Activated T-helper 1 cell treated with anti-CD3 and anti-CD28 coated beads, Interleukin-12 subunit alpha, Interleukin-12 subunit beta, Interleukin-2, Interleukin-4 antibody, amounts not matched to agents 30 ng/mL and 10 ng/mL and 1 ng/mL, durations not matched to agents 14 hours and 24 hours and 36 hours (primary cell): Measurements from ENCODE around the gene GGA2. TPM values are rescaled to one million over a fixed set of nuclear protein-coding genes. Genes with fewer than 3 reads are reported as not detected.
"Not testable (repeated sequence)": the region's sequence is repeated elsewhere in the genome, so short reads cannot be mapped to it uniquely, and the experiment has no call there.

Source experiments
- DNase-seq: peaks from one replicate; pipeline ENCODE4 v3.0.0; 2021; ENCODE audit warnings: low spot score
- H3K27ac Mint-ChIP-seq: one replicate; pipeline ENCODE4 v1.8.0; 2021; ENCODE audit warnings: mild to moderate bottlenecking, mixed read lengths
- H3K27me3 Mint-ChIP-seq: one replicate; pipeline ENCODE4 v1.8.0; 2022; ENCODE audit warnings: mild to moderate bottlenecking, moderate library complexity, mixed read lengths; ENCODE audit not compliant: insufficient read depth
- H3K36me3 Mint-ChIP-seq: one replicate; pipeline ENCODE4 v1.8.0; 2021; ENCODE audit warnings: low read depth, mixed read lengths
- H3K4me1 Mint-ChIP-seq: one replicate; pipeline ENCODE4 v1.8.0; 2021; ENCODE audit warnings: low read depth, mixed read lengths
- H3K4me3 Mint-ChIP-seq: one replicate; pipeline ENCODE4 v1.8.0; 2021; ENCODE audit warnings: mild to moderate bottlenecking, moderate library complexity, mixed read lengths
- H3K9me3 Mint-ChIP-seq: one replicate; pipeline ENCODE4 v1.8.0; 2021; ENCODE audit warnings: mixed read lengths
- intact Hi-C: fragments of 100-400 bp; cut with micrococcal nuclease; formaldehyde crosslinking; loops from one replicate; pipeline ENCODE4 v1.15.1; 2024
- total RNA-seq: library from RNA; stranded (reverse); gene quantifications from 2 replicates; pipeline ENCODE4 v1.2.3, GENCODE V29; 2022

Gene GGA2
- total RNA-seq, 1 donor from 2014 or later = 106 TPM

- Mint-ChIP-seq H3K4me1 (peaks cover 27% of the 10 kb centered on the region), H3K27ac (no peak overlapping the region), H3K36me3 (peaks cover 38% of the 10 kb centered on the region), H3K27me3 (no peaks in the 10 kb centered on the region), H3K9me3 (no peaks in the 10 kb centered on the region), H3K4me3 (no peak overlapping the region)
- intact Hi-C loops = no loop called here
- no peak for DNase-seq
Measured at GRCh38 chr16:23519282-23519681, 9.0 kb upstream of the GGA2 start.

DNA sequence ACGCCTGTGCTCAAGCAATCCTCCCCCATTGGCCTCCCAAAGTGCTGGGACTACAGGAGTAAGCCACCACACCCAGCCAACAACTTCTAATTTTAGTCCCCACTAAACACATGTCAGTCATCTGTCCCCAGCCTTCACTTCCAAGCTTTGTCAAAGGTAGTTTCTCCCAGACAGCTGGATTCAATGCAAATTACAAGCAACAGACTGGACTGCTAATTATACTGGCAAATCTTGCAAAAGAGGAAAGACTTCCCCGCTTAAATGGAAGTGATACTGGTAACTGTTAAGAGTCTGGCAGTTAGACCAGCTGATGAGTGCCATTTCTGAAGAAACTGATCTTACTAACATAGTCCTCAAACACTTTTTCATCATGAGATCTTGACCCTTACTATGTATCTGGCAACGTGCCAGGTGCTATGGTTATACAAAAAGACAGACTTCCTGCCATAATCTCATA lies 8.2 kb upstream of the GGA2 start:
- intact Hi-C loops = no loop called here
- H3K4me1 Mint-ChIP-seq = peaks cover 29% of the 10 kb centered on the region
- no peaks in the 10 kb centered on the region for H3K27me3 Mint-ChIP-seq
- peaks cover 35% of the 10 kb centered on the region for H3K36me3 Mint-ChIP-seq
- no peaks in the 10 kb centered on the region for H3K9me3 Mint-ChIP-seq
- H3K27ac Mint-ChIP-seq = no peak overlapping the region
- DNase-seq = no peak
- H3K4me3 Mint-ChIP-seq = no peak overlapping the region

DNA sequence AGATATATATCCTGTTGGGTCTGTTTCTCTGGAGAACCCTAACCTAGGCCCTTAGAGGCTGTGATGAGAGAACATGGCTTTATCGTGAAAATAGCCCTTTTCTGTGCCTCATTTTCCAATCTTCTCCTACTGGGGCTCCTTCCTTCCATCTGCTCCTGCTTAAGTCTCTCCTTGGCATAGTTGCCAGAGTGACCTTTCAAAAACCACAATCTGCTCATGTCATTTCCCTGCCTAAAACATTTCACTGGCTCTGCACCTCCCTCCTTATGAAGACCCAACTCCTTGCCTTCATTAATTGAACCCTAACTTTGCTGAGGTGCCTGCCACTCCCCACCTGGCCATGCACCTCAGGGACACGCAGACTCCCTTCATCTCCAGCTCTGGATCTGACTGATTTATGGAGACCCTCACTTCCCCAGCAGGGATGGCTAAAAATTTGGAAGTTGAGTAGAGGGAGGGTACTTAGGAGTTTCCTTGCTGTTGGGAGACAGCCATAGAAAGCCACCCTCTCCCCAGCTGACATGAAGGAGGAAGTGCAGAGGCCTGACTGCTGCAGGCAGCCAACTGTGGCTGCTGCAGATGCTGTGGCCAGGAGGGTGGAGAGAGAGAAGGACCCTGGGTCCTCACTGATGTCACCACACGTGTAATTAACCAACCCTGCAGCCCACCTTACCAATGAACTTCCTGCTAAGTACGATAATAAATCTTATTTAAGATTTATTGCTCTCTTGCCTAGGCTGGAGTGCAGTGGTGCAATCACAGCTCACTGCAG lies 6.3 kb upstream of the GGA2 start:
- Mint-ChIP-seq H3K9me3 (no peaks in the 10 kb centered on the region), H3K36me3 (peaks cover 22% of the 10 kb centered on the region), H3K4me1 (peaks cover 29% of the 10 kb centered on the region), H3K27ac (peak overlapping the region; percentile 43), H3K4me3 (no peak overlapping the region), H3K27me3 (no peaks in the 10 kb centered on the region)
- DNase-seq = no peak
- intact Hi-C loops = no loop called here

- intact Hi-C loops = loop anchor here (2.0 kb wide), 1 partner anchor 81 kb away; the partner anchor contains the start of gene NDUFAB1
- H3K27me3 Mint-ChIP-seq = no peaks in the 10 kb centered on the region
- peaks cover 29% of the 10 kb centered on the region for H3K4me1 Mint-ChIP-seq
- peaks cover 20% of the 10 kb centered on the region for H3K36me3 Mint-ChIP-seq
- H3K9me3 Mint-ChIP-seq = no peaks in the 10 kb centered on the region
- H3K4me3 Mint-ChIP-seq = peak overlapping the region; percentile 4
- no peak overlapping the region for H3K27ac Mint-ChIP-seq
- DNase-seq = no peak
Measured at GRCh38 chr16:23515881-23516280, 5.6 kb upstream of the GGA2 start.

- Mint-ChIP-seq H3K4me1 (peaks cover 36% of the 10 kb centered on the region), H3K9me3 (no peaks in the 10 kb centered on the region), H3K27me3 (no peaks in the 10 kb centered on the region), H3K27ac (peak overlapping the region; percentile 32), H3K36me3 (peaks cover 18% of the 10 kb centered on the region), H3K4me3 (peak overlapping the region; percentile 46)
- peak; percentile 27 for DNase-seq
- intact Hi-C loops = loop anchor here (2.0 kb wide), 1 partner anchor 82 kb away; the partner anchor contains the start of gene NDUFAB1
Measured at GRCh38 chr16:23514381-23515152, 4.3 kb upstream of the GGA2 start.

GRCh38 chr16:23512168-23512695 lies 1.9 kb upstream of the GGA2 start:
- no peak overlapping the region for H3K27ac Mint-ChIP-seq
- H3K36me3 Mint-ChIP-seq = peaks cover 22% of the 10 kb centered on the region
- H3K27me3 Mint-ChIP-seq = no peaks in the 10 kb centered on the region
- DNase-seq = no peak
- H3K9me3 Mint-ChIP-seq = no peaks in the 10 kb centered on the region
- H3K4me1 Mint-ChIP-seq = peaks cover 45% of the 10 kb centered on the region
- no peak overlapping the region for H3K4me3 Mint-ChIP-seq
- intact Hi-C loops = no loop called here

DNA sequence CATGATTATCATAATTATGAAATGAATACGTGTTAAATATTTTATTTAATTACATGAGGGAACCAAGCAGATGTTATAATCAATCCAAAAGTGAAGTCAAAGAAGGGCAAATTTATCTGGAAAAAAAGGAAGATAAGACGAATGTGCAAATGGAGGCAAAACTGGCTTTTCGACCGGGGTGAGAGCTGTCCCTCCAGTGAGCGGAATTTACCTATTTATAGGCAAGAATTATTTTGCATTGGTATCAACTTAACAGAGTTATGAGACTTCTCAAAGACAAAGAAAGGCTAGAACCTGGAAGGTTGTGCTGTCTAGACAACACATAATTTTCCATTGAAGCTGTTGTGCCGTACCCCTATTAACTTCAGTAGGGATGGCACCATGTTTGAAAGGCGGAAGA lies 1.4 kb upstream of the GGA2 start:
- peaks cover 49% of the 10 kb centered on the region for H3K4me1 Mint-ChIP-seq
- no peaks in the 10 kb centered on the region for H3K9me3 Mint-ChIP-seq
- intact Hi-C loops = no loop called here
- H3K36me3 Mint-ChIP-seq = peaks cover 26% of the 10 kb centered on the region
- H3K4me3 Mint-ChIP-seq = peak overlapping the region; percentile 64
- no peaks in the 10 kb centered on the region for H3K27me3 Mint-ChIP-seq
- H3K27ac Mint-ChIP-seq = no peak overlapping the region
- no peak for DNase-seq

DNA sequence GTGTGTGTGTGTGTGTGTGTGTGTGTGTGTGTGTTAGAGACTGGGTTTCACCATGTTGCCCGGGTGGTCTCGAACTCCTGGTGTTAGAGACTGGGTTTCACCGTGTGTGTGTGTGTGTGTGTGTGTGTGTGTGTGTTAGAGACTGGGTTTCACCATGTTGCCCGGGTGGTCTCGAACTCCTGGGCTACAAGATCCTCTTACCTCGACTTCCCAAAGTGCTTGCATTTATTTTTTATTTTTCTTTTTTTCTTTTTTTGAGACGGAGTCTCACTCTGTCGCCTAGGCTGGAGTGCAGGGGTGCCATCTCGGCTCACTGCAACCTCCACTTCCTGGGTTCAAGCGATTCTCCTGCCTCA lies 599 bp upstream of the GGA2 start:
- DNase-seq, H3K27me3 Mint-ChIP-seq, H3K9me3 Mint-ChIP-seq: not testable (repeated sequence)
- H3K27ac Mint-ChIP-seq = peak overlapping the region; percentile 78
- H3K4me1 Mint-ChIP-seq = peaks cover 51% of the 10 kb centered on the region
- peaks cover 24% of the 10 kb centered on the region for H3K36me3 Mint-ChIP-seq
- H3K4me3 Mint-ChIP-seq = peak overlapping the region; percentile 85
- intact Hi-C loops = loop anchor here (1.0 kb wide), 3 partner anchors 46 to 331 kb away; partner anchors contain the start of genes COG7, EARS2 and UBFD1

DNA sequence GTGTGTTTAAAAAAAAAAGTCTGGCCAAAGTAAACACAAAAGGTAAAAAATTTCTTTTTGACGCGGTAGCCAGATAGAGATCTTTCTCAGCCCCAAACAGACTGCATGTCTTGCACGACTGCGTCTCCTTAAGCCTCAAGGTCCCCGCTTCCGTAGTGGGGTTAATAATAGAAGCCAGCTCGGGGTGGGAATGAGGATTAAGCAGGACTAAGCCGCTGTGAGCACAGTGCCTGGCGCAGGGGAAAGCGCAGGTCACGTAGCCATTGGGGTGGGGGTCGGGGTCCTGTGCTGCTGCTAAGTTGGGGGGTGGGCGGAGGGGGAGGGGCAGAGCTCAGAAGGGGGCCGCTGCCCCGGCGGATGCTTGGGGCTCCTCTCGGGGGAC lies 521 bp downstream of the GGA2 start:
- intact Hi-C loops = loop anchor here (1.0 kb wide), 3 partner anchors 48 to 333 kb away; partner anchors contain the start of genes COG7, EARS2 and UBFD1
- Mint-ChIP-seq H3K4me1 (peaks cover 50% of the 10 kb centered on the region), H3K27me3 (no peaks in the 10 kb centered on the region), H3K4me3 (peak overlapping the region; percentile 89), H3K9me3 (no peaks in the 10 kb centered on the region), H3K27ac (peak overlapping the region; percentile 87), H3K36me3 (peaks cover 21% of the 10 kb centered on the region)
- DNase-seq = peak; percentile 22

- Mint-ChIP-seq H3K27me3 (no peaks in the 10 kb centered on the region), H3K27ac (no peak overlapping the region), H3K9me3 (no peaks in the 10 kb centered on the region), H3K4me3 (peak overlapping the region; percentile 89), H3K36me3 (peaks cover 17% of the 10 kb centered on the region), H3K4me1 (peaks cover 50% of the 10 kb centered on the region)
- DNase-seq = no peak
- intact Hi-C loops = no loop called here
Measured at GRCh38 chr16:23509441-23509754, 896 bp downstream of the GGA2 start.

DNA sequence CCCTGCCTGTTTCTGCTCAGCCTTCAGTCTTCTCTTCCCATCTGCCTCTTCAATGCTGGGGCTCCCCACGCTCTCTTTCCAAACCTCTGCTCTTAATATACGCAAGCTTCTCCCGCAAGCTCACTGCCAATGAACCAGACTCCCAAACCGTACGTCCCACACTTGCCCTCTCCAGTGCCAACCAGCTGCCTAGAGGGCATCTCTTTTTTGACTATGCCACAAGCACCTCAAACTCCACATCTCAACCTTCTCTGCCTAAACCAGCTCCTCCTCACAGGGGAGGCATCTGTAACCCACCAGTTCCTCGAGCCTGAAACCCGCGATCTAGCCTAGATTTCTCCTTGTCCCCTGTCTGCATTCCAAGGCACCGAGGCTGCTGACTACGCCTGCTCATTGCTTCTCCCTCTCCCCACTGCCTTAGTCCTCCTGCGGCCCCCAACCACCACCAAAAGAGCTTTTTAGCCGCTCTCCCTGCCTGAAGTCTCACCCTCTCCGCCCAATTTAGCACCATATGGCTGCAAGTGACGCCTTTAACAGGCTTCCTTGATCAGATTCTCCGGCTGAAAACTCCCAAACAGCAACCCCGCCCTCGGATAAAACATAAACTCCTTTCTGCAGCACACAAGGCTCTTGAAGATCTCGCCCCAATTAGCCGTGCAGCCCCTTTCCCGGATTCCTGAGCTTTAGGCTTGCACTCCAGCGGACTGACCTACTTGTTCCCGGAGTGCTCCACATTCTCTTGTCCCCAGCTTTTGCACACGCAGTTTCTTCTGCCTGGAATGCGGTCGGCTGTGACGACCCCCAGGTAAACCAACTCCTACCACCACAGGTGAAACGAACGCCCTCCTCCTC lies 1.5 kb downstream of the GGA2 start:
- Mint-ChIP-seq H3K4me3 (peak overlapping the region; percentile 89), H3K9me3 (no peaks in the 10 kb centered on the region), H3K27ac (peak overlapping the region; percentile 8), H3K4me1 (peaks cover 52% of the 10 kb centered on the region), H3K27me3 (no peaks in the 10 kb centered on the region), H3K36me3 (peaks cover 18% of the 10 kb centered on the region)
- intact Hi-C loops = no loop called here
- no peak for DNase-seq

DNA sequence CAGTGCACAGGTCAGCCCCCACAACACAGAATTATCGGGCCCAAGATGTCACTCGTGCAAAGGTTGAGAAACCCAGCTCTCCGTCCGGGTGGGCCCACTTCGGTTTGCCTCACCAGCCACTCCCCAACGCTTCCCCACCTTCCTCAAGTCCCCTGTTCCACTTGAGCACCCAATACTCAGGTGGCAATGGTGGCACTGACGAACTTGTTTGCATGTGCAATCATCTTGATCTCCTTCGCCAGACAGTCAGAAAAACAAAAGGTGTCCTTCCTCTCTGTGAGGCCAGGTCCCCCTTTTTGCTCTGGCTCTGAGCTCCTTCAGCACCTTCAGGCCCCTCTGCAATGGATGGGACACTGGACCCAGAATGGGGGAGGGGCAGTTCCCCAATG lies 3.7 kb downstream of the GGA2 start:
- Mint-ChIP-seq H3K4me1 (peaks cover 69% of the 10 kb centered on the region), H3K27ac (peak overlapping the region; percentile 28), H3K9me3 (no peaks in the 10 kb centered on the region), H3K4me3 (peak overlapping the region; percentile 1), H3K36me3 (peaks cover 21% of the 10 kb centered on the region), H3K27me3 (no peaks in the 10 kb centered on the region)
- DNase-seq = no peak
- intact Hi-C loops = no loop called here
